Panc1 (cell line): Measurements from ENCODE around the gene SIN3B.

ENCODE experiments used
- POLR2AphosphoS5 ChIP-seq: IDR thresholded peaks from 2 replicates; pipeline ENCODE4 v1.6.1; 2012; ENCODE audit warnings: mild to moderate bottlenecking, low read depth, low read length, moderate library complexity
- SIN3A ChIP-seq: IDR thresholded peaks from 2 replicates; pipeline ENCODE4 v1.6.1; 2012; ENCODE audit warnings: low read depth, mild to moderate bottlenecking, low read length, moderate library complexity, borderline replicate concordance; ENCODE audit not compliant: insufficient read depth

GRCh38 chr19:16886305-16886880 is 57.2 kb downstream of the SIN3B start:
- no peak for TF ChIP-seq POLR2AphosphoS5
- no peak for TF ChIP-seq SIN3A
